Urothelium cell line (cell line): ENCODE results near the gene LRP11.

ENCODE experiments used
- DNase-seq: peaks from one replicate; pipeline ENCODE4 v3.0.0; 2011; ENCODE audit warnings: low spot score, mixed read lengths
- FAIRE-seq: peaks from 2 replicates; lab custom pipeline; 2011; peaks lifted over from hg19 to GRCh38; lab: Jason Lieb, UNC

Gene LRP11

GRCh38 chr6:149809798-149810197, 54.4 kb downstream of the LRP11 start:
- DNase-seq (no peak), FAIRE-seq (no peak)

GRCh38 chr6:149806127-149806526, 58.0 kb downstream of the LRP11 start:
- DNase-seq = no peak
- FAIRE-seq = no peak

- no peak for DNase-seq
- FAIRE-seq = no peak
Observed at GRCh38 chr6:149783551-149783950, 80.6 kb downstream of the LRP11 start.

GRCh38 chr6:149782337-149782736, 81.8 kb downstream of the LRP11 start:
- DNase-seq = no peak
- FAIRE-seq = no peak

- DNase-seq (no peak), FAIRE-seq (no peak)
Observed at GRCh38 chr6:149781715-149782114, 82.4 kb downstream of the LRP11 start.

GRCh38 chr6:149779644-149779963, 84.6 kb downstream of the LRP11 start:
- DNase-seq (no peak), FAIRE-seq (no peak)

- DNase-seq (no peak), FAIRE-seq (no peak)
Observed at GRCh38 chr6:149777624-149778023, 86.5 kb downstream of the LRP11 start.

GRCh38 chr6:149771925-149772324, 92.2 kb downstream of the LRP11 start:
- no peak for FAIRE-seq
- DNase-seq = no peak

- FAIRE-seq = no peak
Observed at GRCh38 chr6:149771185-149771584, 93.0 kb downstream of the LRP11 start.

GRCh38 chr6:149769676-149770075, 94.5 kb downstream of the LRP11 start:
- no peak for FAIRE-seq
- DNase-seq = no peak

More at GRCh38 chr6:149771185-149771584, 93.0 kb downstream of the LRP11 start:
- DNase-seq = no peak
